Measurements from ENCODE around the gene CEP126.

CEP126 gene, protein sequence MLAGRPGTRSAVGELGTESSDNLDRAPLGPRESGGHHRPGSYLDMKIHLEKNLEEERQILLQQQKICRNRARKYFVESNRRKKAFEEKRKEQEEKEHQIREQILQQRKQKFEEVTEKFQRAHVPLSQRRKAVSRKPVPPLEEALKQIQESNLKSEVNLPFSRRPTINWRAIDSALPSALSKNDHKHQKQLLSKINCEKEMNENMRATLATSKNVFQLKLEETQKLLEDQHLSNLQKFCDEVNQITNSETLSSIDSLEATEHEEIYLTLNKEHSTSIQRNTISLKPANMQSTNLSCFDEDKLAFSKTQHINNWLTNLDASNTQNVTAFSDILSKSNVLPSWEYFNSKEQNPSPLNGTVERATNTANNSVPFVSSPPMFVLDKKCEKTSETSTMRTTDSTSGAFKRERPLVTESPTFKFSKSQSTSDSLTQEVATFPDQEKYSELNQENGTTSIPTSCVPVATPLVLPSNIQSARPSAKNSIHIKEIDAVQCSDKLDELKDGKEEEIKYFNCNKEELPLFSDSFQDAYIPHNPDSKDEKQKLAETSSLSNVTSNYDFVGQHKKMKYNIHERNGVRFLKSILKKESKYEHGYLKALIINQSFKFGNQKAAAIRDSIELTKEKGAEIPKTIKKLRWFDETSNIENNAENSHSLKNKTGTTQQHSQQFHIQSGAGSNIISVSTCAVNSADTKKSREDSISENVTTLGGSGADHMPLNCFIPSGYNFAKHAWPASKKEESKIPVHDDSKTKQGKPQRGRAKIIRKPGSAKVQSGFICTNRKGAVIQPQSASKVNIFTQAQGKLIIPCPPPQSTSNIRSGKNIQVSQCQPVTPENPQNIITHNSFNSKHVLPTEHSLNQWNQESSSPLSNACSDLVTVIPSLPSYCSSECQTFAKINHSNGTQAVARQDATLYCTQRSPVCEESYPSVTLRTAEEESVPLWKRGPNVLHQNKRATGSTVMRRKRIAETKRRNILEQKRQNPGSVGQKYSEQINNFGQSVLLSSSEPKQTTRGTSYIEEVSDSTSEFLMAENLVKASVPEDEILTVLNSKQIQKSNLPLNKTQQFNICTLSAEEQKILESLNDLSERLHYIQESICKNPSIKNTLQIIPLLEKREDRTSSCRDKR

DNA sequence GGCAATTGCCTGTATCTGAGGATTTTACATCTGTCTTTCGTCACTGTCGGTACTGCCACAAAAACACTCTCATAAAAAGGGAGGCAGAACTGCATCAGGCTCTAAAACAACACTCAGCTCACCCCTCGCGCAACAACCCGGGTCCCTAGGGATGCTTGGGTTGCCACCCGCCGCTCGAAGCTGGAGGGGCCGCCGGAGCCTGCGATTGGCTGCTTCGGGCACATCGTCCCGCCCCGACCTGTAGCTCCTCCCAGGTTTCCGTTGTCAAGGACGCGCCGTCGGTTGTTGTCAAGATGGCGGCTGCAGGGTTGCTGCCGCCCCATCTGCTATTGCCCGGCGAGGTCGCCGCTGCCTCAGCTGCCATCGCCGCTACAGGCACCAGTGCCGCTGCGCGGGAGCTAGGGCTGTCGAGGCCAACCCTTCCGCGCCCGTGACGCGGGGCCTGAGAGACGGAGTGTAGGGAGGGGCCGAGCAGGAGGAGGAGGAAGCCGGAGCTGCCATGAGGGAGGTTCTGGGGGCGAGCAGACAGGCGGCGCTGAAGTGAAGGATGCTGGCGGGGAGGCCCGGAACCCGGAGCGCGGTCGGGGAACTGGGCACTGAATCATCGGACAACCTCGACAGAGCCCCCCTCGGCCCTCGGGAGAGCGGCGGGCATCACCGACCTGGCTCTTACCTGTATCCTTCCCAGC lies at the start of gene CEP126:
TSS of gene CEP126 (plus strand) at position 273 of the 689 bp plus-strand sequence. CDS start at position 548, 275 bp downstream.
- FAIRE-seq, result no peak

DNA sequence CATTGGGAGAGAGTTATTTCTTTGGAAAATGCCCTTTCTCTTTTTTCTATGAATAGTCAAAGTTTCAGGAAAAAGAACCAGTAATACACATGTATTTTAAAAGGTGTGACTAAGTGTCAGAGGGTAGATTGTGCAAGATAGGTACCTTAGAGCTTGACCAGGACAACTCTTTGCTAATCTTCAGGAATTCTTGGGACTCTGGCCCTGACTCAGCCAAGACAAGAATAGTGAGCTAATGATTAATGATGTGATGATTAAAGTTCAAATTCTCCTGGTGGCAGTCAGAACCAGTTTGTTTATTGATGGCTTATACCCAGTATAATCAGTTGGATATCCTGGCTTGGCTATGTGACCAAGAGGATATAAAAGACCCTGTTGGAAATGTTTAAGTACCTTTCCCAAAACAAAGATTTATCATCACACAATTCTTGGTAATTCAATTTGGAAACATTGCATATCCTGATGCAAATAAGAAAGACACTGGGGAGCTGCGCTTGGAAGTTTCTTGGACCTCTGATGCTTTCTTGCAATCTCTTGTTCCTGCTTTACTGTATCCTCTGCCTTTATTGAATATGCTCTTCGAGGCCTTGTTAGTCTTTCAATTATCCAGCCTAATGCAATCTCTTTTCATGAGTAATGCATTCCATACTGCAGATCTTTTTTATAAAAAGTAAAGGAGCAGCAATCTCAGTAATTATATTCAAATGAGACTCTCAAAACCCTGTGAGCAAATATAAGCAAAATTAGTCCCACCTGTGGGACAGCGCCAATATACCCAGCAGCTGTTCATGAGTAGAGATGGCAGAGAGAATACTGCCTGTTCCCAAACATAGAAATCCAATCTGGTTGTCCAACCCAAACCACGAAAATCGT lies 48.0 kb upstream of the CEP126 start:
- FAIRE-seq, result no peak

DNA sequence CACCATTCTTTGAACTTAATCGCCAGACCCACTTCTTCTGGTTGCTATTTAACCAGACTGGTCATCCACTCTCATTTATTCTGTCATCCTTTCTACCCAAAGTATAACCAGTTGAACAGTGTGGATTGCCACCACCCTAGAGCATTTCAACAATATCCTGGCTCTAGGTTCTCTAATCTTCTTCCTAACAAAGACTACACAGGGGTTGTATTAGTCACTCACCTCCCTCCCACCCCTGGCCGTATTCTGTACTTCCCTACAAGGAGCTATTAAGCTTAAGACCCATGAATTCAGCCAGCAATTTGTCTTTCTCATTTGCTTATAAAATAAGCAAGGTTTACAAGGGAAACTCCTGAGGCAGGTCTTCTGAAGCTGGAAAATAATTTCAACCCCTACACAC lies 46.9 kb upstream of the CEP126 start:
- FAIRE-seq, result no peak

DNA sequence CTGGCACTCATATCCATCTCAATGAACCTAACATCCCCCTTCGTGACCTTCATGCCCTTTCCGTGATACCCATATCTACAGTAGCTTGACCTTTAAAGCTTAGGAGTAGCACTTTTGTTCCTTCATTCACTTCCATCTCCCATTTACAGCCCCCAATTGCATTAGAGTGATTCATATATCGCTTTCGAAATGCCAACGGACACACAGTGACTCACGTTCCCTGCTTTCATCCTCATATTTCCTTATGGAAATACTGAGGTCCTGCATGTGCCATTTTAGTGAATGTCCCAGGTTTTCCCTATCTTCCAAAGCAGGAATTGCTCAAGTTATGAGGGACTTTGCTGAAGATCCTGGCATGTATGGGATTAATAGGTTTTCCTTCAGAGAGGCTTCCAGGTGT lies 44.3 kb upstream of the CEP126 start:
- FAIRE-seq, result no peak

DNA sequence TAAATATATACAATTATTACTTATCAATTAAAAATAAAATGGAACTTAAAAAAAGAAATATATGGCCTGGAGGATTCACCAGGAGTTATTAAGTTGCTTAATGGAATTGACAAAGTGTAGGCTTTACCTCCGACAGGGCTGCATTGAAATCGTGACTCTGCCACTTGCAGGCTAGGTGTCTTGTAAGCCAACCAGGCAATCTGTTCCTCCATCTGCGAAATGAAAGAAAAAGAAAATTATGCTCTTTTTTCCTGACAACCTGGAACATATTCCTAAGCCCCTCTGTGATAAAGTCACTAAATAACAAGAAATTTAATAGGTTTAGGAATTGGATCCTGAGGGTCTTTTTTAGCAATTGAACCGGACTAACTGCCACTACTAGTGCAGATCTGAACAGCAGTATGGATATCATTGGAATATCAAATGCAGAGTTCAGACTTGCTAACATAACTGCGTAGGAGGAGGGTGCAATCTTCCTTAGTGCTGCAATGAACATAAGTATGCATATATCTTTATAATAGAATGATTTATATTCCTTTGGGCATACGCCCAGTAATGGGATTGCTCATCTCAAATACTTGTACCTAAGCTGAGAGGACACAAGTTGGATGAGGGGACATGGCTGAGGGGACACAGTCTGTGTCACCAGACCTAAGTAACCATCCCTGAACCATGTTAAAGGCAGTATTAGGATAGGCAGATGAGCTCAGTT lies 42.5 kb upstream of the CEP126 start:
- FAIRE-seq, result no peak

DNA sequence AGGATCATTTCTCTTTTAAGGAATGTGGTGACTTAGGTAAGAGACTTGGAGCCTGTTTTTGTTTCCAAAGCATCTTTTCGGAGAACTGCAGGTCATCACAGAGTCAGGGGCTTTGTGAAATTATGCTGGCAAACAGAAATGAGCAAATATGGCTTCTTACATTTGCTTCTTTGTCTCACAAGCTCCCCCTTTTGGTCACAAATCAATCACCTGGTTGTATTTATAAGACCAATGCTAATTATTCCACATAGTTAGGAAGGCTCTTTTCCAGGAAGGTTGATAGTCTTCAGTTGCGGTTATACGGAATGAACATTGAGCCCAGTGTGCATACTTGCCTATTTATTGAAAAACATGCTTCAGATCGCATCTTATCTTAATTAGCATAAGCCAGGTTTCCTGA lies 34.6 kb upstream of the CEP126 start:
- no peak for FAIRE-seq

DNA sequence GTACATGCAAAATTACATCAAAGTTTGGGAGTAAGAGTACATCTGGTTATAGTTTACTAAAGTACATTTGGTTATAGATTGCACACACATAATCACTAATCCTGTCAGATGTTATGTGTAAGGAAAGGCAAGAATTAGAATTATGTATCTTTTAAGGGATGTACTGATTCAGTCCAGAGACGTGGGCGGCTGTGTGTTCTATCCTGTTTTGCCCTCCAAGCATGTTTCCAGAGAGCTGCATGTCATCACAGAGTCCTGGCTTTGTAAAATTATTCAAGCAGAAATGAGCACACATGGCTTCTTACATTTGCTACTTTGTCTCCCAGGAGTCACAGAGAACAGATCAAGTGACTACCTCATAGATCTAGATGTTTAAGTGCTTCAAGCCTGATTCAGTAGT lies 33.2 kb upstream of the CEP126 start:
- FAIRE-seq, result no peak

DNA sequence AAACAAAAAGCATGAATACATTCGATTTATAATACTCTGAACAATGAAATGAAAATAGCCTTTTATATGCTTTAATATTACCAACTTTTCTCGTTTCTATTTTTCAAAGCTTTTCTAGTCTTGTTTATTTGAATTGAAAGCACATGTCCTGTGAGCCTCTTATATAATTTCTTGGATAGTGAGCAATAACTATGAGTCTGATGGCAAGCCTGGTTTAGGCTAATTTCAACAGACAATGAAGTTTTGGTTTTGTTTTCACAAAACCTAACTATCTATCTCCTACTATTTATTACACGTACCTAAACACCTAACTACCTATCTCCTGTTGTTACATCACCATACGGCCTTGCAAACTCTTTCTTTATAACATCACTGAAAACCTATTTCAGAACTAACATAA lies 29.2 kb upstream of the CEP126 start:
- no peak for FAIRE-seq

DNA sequence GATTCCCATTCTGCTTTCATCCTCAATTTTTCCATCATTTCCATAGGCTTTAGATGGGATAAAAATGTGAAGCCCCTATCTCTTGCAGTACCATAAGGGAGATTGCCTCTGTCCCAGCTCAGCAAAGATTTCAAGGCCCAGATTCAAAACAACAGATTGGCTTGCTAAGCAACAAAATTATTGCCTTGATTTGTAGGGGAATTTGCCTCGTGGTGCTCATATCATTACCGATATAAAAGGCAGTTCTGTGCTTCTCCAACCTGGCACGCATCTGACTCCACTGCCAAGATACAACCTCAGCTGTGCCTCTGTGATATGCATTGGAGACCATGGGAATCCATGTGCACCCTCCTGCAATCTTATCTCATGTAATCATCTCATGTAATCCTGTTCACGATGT lies 25.0 kb upstream of the CEP126 start:
- no peak for FAIRE-seq

DNA sequence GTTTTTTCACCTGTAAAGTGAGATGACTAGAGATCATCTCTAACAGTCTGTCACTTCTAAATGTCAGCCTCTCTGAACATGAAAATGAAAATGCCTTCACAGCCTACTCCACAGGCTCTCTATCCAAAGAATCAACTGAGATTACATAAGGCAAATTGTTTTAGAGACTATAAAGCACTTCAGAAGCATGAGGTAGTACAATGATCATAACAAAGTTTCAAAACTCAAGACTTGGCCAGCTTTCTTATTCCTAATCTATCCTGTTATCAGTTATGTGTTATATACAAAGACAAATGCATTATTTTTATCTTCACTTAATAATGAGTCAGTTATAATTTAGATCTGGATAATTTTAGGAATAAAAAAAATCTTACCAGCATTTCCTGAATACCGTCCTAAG lies 20.3 kb upstream of the CEP126 start:
- FAIRE-seq, result no peak

DNA sequence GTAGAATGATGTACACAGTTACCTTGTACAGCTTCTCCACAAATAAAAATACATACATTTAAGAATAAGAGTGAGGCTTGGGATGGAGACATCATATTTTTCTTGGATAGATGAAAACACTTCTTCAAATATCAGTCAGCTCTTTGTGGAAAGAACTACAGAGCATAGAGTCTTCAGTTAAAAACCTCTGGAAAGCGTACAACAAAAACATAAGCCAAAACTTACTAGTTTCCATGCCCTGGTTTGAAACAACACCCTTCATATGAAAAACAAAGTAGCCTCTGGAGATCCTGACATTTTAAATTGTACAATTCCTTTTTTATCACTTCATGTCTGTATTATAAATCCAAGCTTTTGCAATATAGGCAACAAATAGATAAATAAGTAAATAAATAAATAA lies 7.0 kb upstream of the CEP126 start:
- FAIRE-seq, result no peak

DNA sequence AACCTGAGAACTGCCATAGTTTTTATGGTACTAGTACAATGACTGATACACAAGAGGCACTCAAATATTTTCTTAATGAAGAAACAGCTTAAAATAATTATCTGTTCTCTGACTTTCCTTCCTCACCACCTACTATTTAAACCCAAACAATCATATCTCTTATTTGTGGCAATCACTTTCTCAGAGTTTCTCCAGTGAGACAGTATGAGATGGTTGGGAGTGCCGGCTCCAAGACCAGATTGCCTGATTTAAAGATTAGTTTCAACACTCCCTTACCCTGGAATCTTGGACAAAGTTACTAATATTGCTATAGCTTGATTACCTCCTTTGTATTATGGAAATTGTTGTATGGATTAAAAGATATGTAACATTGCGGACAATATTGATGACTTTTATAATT lies 5.7 kb upstream of the CEP126 start:
- no peak for FAIRE-seq

DNA sequence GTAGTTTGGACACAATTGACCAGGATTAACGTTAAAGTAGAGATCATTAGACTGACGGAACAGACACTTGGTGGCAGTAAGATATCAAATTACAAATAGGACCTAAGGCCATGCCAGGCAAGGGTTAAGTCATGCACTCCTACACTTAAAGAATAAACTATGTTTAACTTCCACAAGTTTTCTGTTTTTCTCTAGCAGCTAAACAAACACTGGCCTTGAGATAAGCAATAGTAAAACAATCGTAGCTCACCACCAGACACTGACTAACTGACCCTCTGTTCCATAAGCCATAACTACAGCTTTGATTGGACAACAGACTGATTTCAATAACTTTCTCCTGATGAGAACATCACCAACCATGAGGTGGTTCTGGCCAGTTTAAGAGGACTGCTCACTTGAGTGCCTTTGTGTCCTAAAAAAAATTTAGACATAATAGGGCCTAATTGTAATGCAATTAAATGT lies 2.0 kb upstream of the CEP126 start:
- no peak for FAIRE-seq

DNA sequence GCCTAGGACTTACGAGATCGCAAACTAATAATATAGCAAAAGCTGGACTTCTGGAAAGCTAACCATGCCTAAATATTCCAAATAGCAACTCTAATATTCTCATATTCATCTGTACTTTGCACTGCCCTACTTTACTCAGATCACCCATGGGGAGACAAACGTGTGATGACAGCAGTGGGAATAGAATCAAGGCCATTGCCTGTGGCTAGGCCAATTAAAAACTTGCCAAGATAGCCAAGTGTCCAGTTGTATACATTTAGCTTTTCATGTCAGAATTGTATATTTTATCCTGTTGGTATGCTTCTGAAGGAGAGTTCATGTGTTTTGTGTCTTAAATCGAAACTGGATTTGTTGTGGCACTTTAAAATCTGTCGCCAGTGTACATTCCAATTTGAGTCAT lies 1.2 kb upstream of the CEP126 start:
- FAIRE-seq, result no peak

DNA sequence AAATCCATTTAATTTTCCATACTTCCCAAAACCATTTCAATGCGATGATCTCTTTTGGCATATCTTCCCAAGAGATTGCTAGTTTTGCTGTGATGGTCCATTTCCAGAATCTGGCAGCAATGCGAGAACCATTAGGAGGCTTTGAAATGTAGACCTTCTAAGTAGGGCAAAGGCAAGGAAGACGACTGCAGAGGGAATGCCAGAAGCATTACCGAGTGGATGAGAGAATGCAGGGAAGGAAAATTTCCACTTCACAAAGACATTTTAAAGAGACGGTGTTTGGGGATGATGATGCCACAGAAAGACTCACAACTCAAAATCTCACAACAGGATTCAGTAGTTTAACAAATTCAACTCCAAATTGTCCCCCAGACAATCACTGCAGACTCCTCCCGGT lies 471 bp upstream of the CEP126 start:
- FAIRE-seq, result no peak

DNA sequence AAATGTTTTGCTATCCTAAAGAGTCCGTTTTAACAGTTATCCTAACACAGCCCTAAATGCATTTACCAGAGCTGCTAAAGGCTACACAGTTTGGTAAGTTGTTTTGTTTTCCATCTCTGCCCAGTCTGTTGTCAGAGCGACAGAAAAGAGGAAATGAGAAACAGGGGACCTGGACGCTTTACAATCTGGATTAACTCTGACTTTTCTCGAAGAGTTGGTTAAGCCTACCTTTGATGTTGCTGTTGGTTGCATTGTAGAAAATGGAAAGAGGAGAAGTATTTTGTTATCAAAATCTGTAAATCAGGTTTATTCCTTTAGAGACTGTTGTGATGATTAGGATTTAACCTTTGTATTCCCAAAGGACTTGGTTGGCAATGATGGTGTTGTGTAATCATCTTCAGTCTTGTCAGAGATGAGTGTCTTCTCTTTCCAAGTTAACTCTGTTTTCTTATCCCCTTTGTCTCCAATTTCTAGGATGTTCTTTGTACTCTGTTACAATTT lies 1.0 kb downstream of the CEP126 start:
- peak; percentile 91 for FAIRE-seq

DNA sequence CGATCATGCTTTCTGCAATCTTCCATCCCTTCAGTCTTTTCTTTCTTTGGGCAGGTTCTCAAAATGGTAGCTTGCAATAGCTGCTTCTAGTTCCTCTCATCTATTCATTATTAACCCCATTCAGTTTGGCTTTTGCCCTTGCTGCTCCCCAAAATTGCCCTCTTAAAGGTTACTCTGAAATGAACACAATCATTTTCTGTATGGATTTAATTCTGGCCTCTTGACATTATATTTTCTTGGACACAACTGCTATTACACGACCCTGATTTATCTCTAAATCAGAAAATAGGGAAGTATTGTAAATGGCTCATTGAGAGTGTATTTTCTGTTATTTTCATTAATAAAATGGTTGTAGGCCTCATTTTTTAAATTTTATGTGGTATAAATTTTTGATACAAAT lies 1.6 kb downstream of the CEP126 start, which contains the start of gene ANGPTL5:
TSS of gene ANGPTL5 (minus strand) at position 101 of the 400 bp plus-strand sequence. CDS start 8,613 bp downstream, outside the sequence.
- FAIRE-seq, result no peak

DNA sequence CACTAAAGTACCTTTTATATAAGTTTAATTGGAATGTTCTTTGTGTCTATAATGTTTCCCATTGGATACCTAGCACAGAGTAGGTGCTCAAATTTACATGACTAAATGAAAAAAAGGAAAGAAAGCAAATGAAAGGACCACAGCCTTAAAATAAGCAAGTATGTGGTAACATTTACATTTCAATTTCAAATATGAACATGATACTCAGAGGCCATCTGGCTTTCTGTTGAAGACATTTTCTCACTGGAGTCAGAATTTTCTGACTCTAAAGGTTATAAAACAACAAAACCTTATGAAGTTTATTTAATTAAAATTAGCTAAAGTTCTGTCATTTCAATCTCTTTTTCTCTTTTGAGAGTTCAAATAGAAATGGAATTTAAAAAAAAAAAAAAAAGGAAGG lies 2.4 kb downstream of the CEP126 start:
- FAIRE-seq, result peak; percentile 53

DNA sequence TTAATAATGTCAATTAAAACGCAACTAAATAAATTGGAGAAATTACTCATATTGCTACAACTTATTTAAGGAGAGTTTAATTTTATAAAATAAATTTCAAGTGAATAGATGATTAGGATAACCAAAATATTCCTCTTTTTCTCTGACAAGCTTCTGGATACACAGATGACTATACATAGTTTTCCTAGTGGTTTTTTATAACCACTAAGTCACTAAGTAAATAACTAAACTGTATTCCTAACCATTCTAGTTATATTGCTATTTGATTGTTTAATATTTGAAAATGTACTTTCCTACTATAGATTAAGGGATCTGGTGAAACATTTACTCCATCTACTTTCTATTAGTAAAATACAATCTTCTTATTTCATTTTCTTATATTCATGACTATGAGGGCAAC lies 6.2 kb downstream of the CEP126 start:
- FAIRE-seq, result peak; percentile 51

DNA sequence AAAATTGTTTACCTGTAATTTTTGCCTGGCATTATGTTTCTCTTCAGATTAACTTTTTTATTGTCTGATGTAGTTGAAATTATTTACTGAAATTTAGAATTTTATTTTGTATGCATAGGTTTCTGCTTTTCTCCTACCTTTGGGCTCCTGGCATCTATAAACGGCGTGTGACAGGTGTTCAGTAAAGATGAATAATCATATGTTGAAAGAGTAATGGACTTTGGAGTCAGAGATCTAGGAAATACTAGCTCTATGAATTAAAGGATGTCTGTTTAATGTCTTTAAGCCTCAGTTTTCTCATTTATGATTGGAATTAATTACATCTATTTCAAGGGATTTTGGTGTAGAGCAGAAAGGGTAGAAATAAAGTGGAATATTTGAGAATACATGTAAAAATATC lies 8.7 kb downstream of the CEP126 start:
- peak; percentile 82 for FAIRE-seq

Data from islet of Langerhans (tissue), 1 donor.